Ureter (tissue), 1 donor: ENCODE results near the gene MRPL58. TPM values are rescaled to one million over a fixed set of nuclear protein-coding genes. Genes with fewer than 3 reads are reported as not detected.
"Not testable (repeated sequence)": the region's sequence is repeated elsewhere in the genome, so short reads cannot be mapped to it uniquely, and the experiment has no call there.

ENCODE experiments used
- DNase-seq: peaks from one replicate; pipeline ENCODE4 v3.0.0-alpha.2; 2020; ENCODE audit warnings: low spot score
- total RNA-seq: library from RNA; stranded (reverse); gene quantifications from one replicate; pipeline ENCODE4 v1.2.4, GENCODE V29; 2023
- donor health status: DM: yes; HTN: yes; CAD: no.

MRPL58 gene
- total RNA-seq = 32.1 TPM

DNA sequence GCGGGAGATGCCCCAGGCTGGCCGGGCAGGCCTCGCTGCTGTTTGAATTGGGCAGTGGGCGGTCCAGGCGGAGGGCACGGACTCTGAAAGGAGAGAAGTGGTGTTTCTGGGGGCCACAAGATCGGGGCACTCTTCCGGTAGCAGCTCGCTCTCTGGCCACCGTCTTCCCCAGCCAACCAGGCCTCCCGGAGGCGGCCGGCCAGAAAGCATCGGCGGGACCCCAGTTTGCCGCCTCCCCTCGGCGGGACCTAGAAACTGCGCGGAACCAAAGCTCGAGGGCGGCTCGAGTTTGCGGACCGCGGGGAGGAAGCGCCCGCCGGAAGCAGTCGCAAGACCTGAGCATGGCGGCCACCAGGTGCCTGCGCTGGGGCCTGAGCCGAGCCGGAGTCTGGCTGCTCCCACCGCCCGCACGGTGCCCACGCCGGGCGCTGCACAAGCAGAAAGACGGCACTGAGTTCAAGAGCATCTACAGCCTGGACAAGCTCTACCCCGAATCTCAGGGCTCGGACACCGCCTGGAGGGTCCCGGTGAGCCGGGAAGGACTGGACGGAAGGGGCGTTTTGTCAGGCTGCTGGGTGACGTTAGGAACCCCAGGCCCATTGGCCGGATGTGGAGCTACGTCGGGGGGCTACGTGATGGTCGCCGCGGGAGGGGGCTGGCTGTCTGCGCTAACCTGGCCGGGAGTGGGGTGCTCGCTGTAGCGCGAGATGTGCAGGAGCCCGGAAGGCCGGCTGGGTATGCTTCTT, at the start of gene MRPL58:
MRPL58 (plus strand) TSS at position 325 of the 746 bp plus-strand sequence; CDS start at position 342, 17 bp downstream.
- DNase-seq = peak; percentile 83

DNA sequence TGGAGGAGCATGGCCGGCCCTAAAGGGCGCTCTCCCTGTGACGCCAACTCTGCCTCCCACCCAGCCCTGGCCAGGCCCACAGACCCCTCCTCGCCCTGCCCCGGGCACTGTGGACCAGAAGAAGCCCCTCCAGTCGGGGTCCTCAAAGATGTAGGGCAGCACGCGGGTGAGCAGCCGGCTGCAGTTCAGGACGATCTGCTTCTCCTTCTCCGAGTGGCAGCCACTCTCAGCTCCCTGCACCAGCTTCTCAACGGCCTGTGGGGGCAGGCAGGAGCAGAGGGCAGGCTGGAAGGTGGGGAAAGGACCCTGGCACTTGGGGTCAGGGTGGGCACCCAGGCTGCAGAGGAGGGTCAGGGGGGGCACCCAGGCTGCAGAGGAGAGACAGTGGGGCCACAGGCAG, 48.8 kb upstream of the MRPL58 start:
- DNase-seq = no peak

DNA sequence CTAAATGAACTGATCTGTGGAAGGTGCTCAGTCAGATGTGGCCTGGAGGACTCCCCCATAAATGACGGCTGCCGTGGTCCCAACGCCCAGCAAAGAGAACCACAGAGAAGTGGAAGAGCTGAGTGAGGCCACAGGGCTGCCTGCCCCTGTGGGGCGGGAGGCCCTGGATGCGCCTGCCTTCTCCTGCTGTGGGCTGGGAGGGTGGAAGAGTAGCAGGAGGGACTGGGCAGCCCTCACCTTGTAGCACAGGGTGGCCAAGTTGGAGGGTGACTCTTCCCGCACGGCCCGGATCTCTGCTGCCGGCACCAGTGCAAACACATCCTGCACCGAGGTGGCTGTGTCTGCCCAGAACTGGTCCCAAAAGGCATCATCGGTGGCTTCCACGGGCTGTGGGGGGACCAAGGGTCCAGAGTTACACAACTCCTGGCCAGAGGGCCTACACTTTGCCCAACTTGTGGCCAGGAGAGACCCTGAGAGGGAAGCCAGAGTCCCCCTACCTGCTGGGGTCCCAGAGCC, 48.2 kb upstream of the MRPL58 start:
- DNase-seq = no peak

DNA sequence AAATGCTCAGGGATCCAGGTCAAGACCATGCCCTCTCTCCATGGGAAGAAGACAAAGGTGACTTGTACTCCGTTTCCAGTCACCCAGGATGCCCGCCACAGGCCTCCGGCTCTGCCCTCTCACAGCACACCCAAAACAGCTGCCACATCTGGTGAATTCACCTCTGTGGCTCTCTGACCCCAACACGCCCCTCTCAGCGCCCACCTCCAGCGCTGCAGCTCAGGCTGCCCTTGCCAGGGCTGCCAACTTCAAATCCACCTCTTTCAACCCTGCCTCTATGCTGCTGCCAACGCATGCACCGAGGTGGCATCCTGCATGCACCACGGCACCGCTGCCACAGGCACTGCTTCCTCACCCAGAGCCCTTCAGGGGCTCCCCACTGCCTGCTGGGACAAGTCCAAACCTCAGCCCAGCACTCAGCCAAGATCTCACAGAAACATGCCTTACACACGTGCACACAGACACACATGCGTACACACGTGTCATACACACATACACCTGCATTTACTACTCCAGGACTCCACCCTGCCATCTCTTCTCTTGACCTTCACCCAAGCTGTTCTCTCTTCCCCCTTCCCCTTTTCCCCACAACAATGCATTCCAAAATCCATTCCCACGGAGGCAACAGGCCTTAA, 47.4 kb upstream of the MRPL58 start:
- no peak for DNase-seq

DNA sequence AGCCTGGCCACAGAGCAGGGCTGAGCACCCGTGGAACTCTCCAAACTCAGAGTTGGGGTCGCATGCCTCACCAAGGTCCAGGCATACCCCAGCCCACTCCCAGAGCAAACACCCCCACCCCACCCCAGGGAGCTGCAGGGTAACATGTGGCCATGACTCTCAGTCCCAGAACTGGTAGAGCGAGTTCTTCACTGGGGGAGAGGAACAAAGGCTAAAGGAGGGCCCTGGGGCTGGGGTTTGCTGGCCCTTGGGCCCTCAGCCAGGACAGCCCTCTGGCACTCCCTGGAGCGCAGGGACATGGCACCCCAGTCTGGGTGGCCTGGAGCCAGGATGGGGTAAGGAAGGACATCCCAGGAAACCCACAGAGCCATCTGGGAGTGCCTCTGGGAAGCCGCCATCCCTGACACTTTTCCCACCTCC, 44.1 kb upstream of the MRPL58 start:
- DNase-seq = peak; percentile 74

DNA sequence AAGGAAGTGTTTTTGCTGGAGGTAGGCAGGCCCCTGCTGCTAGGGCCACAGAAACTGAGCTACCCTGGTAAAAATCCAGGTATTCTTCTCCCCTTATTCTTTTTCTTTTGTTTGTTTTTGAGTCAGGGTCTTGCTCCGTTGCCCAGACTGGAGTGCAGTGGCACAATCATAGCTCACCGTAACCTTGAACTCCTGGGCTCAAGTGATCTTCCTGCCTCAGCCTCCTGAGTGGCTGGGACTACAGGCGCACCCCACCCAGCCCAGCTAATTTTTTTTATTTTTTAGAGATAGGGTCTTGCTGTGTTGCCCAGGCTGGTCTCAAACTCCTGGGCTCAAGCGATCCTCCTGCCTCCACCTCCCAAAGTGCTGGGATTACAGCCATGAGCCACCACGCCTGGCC, 43.0 kb upstream of the MRPL58 start:
- not testable (repeated sequence) for DNase-seq

DNA sequence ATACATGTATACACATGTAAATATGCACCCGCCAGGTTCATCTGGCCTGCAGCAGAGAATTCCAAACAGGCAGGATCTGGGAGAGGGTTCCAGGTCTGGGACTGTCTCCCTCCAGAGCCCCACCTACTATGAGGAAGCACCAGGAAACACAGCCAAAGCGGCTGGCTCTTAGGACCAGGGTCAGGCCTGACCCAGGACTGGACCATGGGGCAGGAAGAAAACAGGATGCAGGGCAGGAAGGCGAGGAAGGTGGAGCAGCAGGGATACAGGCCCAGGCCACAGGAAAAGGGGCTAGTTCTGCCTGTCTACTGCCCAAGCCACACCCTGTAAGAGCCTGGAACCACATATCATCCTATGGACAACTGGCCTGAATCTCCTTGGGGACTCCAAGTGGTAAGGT, 42.1 kb upstream of the MRPL58 start:
- no peak for DNase-seq

DNA sequence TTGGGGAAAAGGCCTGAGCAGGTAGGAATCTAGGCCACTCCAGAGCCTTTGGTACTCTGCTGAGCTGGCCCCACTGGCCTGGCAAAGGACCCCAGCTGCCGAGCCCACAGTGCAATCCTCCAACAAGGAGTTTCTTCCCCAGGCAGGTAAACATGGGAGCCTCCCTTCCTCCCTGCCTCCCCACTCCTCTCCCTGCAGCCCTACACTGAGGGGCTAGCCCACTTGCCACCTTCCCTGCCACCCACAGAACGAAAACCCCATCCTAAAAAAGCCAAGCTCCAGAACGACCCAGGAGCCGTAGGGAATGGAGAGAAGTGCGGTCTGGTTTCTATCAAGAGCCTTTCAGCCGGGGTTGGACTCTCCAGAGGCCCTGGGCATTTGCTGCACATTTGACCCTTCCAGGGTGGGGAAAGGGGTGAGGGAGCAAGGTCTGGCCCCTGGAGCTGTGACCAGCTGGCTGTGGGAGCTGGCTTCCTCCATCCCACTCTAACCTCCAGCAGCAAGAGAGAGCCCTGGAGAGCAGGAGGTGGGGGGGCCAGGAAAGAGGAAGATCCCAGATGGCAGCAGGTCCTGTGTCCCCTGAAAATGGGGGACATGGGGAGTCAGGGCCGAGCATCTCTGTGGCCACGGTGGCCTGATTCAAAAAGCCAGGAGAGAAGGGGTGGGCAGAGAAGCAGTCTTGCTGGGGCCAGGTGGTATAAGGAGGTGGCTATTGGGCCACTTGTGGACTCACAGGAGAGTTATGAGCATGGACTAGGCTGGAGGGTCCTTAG, 41.2 kb upstream of the MRPL58 start:
- no peak for DNase-seq

DNA sequence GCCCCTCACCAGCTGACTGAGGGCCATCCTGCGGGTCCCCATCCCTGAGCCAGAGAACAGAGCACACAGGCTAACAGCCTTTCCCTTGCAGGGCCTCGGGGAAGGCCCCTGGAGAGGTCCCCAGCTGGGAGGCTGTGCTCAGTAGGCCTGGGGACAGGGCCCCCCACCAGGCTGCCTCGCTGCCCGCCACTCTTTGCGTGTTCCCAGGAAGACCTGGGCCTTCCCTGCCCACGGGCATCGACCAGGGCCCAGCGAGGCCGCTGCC, 40.7 kb upstream of the MRPL58 start:
- no peak for DNase-seq

DNA sequence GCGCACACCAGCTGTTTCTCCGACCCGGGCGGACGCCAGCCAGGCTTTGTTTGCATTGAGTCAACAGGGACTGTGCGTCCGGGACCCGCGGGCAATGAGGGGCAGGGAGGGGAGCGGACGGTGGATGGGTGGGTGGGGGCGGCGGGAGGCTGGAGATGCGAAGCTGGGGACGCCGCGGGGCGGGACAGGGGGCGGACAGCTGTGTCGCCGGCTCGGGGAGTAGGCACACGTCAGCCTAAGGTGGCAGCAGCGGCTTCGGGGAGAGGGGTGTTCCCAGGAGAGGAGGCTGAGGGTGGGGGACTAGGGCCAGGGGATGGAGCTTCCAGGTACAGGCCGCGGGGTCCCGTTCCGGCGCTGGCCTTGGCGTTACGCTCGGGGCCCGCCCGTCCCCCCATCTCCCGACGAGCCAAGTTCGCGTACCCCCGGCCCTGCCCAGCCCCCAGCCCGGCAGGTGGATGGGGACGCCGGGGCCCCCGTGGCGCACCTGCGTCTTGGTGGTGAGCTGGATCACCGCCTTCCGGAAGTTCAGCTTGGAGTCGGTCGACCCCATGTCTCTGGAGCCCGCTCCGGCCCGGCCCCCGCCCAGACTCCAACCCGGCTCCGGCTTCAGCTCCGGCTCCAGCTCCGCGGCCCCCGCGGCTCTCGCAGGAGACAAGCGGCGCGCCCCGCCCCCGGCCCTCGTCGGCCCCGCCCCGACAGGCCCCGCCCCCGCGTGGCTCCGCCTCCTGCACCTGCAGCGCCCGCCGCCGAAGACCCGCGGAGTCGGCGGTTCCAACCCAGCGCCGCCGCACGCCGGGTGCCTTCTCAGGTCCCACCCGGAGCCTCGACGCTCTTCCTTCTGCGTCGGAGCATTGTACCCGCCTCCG, 40.1 kb upstream of the MRPL58 start, which contains the start of gene HID1:
HID1 (minus strand) TSS at position 653 of the 866 bp plus-strand sequence; CDS start at position 550, 103 bp downstream.
- DNase-seq = peak; percentile 69

DNA sequence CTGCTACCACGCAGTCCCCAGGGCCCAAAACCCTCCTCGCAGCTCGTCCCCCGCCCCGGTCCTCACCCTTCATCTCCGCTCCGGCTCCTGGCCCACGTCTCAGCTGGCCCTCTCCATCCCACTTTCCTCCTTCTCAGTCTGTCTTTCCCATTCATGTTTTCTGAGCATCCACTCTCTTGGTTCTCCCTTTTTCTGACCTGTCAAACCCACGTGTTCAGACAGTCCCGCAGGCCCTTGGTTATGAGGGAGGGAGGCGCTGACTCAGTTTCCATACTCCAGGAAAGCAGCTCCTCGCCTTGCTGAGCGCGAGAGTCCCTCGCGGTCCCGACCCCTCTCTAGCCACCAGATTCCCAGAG, 39.5 kb upstream of the MRPL58 start:
- no peak for DNase-seq

DNA sequence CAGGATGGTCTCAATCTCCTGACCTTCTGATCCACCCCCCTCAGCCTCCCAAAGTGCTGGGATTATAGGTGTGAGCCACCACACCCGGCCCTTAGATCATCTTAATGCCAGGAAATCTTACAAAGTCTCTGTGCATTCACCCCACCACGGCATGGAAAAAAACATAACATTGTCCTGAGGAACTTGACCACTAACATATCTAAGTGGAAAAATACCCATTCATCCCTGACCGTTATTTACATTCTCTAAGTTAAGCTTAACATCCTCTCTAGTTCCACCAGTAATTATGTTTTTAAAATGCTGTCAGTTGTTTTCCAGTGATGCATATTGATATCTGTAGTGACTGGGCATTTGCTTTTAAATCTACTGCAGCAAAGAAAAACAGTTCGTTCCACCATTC, 36.5 kb upstream of the MRPL58 start:
- no peak for DNase-seq

DNA sequence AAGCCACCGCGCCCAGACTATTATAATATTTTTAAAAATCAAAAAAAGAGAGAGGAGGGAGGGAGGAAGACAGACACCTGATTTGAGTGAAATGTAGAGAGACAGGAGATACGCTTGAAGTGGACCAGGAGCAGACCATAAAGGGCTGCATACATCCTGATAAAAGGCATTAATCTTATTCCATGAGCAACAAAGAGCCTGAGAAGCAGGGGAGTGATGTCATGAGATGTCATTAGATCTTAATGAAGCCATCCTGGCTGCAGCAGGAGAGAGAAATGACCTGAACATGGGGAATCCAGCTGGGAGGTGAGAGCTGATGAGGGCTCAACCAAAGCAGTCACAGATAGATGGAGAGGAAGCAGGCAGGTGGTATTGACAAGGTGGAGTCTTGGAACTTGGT, 34.7 kb upstream of the MRPL58 start:
- DNase-seq = no peak

DNA sequence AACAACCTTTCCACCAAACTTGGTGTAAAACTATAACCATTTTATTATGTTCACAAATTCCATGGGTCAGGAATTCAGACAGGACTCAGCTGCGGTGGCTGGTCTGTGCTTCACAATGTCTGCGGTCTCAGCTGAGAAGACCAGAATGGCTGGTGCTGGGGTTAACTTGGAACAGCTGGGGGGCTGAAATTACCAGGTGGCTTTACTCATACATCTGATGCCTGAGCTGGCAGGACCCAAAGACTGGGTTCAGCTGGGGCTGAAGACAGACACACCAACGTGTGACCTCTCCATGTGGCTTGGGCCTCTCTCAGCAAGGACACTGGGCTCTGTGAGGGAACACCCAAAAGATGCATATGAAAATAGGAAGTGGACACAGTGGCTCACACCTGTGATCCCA, 34.2 kb upstream of the MRPL58 start:
- no peak for DNase-seq

DNA sequence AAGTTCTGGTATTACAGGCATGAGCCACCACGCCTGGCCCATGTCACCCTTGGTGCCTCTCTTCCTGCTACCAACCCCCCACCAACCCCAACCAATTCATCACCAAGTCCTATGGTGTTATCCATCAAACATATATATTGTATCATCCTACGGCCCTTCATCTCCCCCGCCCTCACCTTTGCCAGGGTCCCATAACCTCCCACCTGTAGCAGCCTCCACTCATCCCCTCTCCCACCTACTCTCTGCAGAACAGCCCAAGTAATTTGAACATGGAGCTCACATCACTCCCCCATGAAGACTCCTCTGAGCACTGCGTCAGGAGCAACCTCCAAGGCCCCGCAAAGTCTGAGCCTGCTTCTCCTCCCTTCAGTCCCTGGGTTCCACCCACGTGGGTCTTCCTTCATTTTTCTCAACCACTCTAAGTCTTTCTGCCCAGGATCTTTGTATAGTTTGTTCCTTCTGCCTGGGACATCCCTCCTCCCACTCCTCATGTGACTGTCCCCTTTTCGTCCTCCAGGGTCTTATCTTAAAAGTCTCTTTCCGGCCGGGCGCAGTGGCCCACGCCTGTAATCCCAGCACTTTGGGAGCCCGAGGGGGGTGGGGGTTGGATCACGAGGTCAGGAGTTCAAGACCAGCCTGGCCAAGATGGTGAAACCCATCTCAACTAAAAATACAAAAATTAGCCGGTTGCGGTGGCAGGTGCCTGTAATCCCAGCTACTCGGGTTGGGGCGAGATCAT, 32.9 kb upstream of the MRPL58 start:
- no peak for DNase-seq

DNA sequence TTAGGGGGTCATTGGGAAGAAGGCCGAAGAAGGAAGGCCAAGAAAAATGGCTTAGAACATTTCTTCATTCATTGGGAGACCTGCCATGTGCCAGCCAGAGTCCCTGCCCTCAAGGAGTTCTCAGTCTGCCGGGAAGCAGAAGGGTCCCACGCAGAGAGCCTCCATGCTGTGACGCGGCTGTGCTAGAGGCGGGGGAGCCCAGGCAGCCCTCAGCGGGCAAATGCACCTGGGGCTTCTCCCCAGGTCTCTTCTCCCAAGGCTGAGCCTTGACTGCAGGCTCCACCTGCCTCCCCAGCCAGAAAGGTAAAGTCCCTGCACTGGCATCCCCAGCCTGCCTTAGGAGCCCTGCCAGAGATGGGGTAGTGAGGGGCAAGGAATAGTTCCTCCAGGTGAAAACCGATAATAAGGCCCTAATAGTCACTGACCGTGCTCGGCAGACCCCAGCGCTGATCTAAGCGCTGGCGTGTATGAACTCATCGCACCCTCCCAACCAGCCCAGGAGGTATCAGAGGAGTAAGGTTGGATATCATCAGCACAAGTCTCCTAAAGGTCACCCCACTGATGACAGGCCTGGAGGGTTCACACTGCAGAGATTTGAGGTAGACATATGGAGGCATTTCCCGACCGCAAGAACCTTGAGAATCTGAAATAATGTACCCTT, 31.0 kb upstream of the MRPL58 start:
- DNase-seq = no peak

DNA sequence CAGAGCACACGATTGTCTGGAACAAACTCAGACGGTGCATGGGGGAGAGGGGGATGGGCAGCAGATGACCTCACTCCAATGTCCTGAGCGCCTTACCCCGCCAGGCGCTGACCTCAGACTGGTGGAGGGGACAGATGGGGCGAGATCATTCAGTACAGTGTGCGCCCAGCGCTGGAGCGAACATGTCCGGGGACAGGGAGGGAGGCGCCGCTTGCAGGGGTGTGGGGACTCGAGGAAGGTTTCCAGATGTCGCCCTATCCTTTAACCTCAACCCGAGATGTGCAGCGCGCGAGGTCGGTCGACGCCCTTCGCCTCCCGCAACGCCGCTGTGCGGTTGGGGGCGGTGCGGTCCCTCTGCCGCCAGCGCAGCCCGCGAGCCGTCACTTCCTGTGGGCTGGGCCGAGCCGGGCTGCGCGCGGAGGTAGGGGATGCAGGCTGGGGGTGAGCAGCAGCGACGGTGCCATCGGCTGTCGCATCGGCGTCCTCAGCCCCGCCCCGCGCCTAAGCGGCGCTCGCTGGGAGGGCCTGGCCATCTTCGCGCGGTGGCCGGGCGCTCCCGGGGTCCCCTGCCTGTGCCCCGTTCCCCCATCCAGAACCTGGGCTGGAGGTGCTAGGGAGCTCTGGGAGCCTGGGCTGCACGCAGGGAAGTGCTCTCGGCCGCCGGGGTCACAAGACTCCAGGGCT, 30.3 kb upstream of the MRPL58 start:
- DNase-seq = peak; percentile 76

DNA sequence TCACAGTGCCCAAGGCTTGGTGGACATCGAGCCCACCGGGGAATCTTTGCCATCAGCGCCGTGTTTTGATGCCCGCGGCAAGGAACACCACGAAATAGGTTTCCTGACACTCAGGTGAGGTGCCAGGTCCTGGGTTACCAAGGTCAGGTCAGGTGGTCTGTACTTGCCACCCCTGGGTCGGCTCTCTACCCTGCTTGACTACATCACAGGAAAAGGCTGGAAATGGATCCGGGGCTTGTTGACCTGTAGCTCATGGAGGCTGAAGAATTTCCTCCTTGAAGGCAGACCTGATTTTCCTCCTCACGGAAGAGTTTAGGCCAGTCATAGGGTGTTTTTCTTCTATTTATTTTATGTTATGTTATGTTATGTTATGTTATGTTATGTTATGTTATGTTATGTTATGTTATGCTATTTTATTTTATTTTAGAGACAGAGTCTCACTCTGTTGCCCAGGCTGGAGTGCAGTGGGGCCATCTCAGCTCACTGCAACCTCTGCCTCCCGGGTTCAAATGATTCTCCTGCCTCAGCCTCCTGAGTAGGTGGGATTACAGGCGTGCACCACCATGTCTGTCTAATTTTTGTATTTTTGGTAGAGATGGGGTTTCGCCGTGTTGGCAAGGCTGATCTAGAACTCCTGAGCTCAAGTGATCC, 29.7 kb upstream of the MRPL58 start:
- not testable (repeated sequence) for DNase-seq

DNA sequence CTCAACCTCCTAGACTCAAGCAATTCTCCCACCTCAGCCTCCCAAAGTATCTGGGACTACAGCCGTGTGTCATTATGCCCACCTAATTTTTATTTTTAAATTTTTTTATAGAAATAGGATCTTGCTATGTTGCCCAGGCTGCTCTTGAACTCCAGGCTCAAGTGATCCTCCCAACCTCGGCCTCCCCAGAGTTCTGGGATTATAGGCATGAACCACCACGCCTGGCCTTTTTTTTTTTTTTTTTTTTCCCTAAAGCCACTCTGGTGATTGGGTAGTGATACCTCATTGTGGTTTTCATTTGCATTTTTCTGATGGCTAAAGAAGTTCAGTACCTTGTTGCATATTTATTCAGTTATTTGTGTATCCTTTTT, 26.3 kb upstream of the MRPL58 start:
- DNase-seq = no peak
